Measurements from ENCODE around the gene TPD52L2. TPM values are rescaled to one million over a fixed set of nuclear protein-coding genes. Genes with fewer than 3 reads are reported as not detected.

TPD52L2 gene
- total and polyA plus RNA-seq, 2 donors (not counting 1 experiment from before 2014, with no cell fraction given) = 39.9 to 41.3 TPM

DNA sequence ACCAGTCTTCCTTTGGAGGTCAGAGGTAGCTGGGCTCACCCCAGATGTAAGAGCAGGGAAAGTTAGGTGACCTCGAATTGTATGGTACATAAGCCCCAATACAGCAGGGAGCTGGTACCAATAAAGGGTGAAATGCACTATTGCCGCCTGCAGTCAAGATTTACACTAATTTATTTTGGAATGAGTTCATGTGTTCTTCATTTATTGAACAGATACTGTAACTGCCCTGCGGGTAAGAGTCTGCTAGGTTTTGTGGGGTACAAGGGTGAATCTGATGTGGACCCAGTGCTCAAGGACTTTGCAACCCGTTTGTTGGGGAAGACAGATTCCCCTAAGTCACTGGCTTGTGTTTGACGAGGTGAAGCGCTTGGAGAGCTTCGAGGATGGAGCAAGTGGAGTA is 27.3 kb downstream of the TPD52L2 start:
- H3K4me1 Mint-ChIP-seq = peaks cover 21% of the 10 kb centered on the region
- peaks cover 3 to 32% of the 10 kb centered on the region in 2 experiments for H3K36me3 ChIP-seq (replicated peaks in 1 of 2; ENCODE audit: control extremely low read depth in 1 of 2, control insufficient read depth in 1 of 2, extremely low read depth in 1 of 2, insufficient read depth in 2 of 2, low read length in 1 of 2)
- H3K27ac Mint-ChIP-seq = no peak overlapping the region
- no peaks in the 10 kb centered on the region for H3K9me3 Mint-ChIP-seq (ENCODE audit: insufficient read depth)
- no peak overlapping the region for H3K9ac ChIP-seq (ENCODE audit: low read length)
- H3K4me3 Mint-ChIP-seq = no peak overlapping the region
- H3K79me2 ChIP-seq (ENCODE audit: control insufficient read depth, insufficient read depth, low read length) = peaks cover 22% of the 10 kb centered on the region
- intact Hi-C loops (cut with micrococcal nuclease) = loop anchor here (10.0 kb wide), 1 partner anchor 938 kb away; the partner anchor contains the start of gene SLC17A9
- TF ChIP-seq CTCF (IDR thresholded peaks at IDR 0.05) (no peak), EZH2 (IDR thresholded peaks at IDR 0.05; ENCODE audit: borderline replicate concordance, insufficient read depth, low read depth, low read length, poor library complexity, severe bottlenecking) (no peak)
- no peak for ATAC-seq (ENCODE audit: low read depth)
- H3K27ac ChIP-seq (ENCODE audit: low read length in 2 of 2) = no peak overlapping the region
- no peak overlapping the region for H2AFZ ChIP-seq (ENCODE audit: insufficient read depth, low read depth, low read length, poor library complexity, severe bottlenecking)
- H3K4me3 ChIP-seq (ENCODE audit: control extremely low read depth in 1 of 5, extremely low read depth in 1 of 5, insufficient read depth in 1 of 5, low read depth in 2 of 5, low read length in 4 of 5) = no peak overlapping the region
- no peaks in the 10 kb centered on the region for H3K27me3 Mint-ChIP-seq
- POLR2A ChIA-PET = interaction anchor here (1.6 kb wide), 1 partner anchor 27 kb away, joined by 3 read pairs; the partner anchor contains the start of gene TPD52L2
- CTCF ChIA-PET = no interaction called here
- no peak for DNase-seq
- H4K20me1 ChIP-seq (ENCODE audit: control insufficient read depth, insufficient read depth, low read length, poor library complexity, severe bottlenecking) = peaks cover 30% of the 10 kb centered on the region
- H3K9me3 ChIP-seq (ENCODE audit: control extremely low read depth in 1 of 3, control insufficient read depth in 2 of 3, insufficient read depth in 1 of 3, low read length in 2 of 3) = no peaks in the 10 kb centered on the region
- H3K27me3 ChIP-seq (replicated peaks in 1 of 4; ENCODE audit: control extremely low read depth in 1 of 4, control insufficient read depth in 3 of 4, insufficient read depth in 4 of 4, low read length in 3 of 4) = no peaks in the 10 kb centered on the region
- WGBS (ENCODE audit: insufficient coverage) = 95% methylated on average over 7 of the region's 7 CpGs
- peaks cover 14 to 25% of the 10 kb centered on the region in 2 donors for H3K4me1 ChIP-seq (ENCODE audit: control insufficient read depth in 2 of 2, insufficient read depth in 2 of 2, low read length in 2 of 2)
- no peak overlapping the region for H3K4me2 ChIP-seq (replicated peaks; ENCODE audit: low read depth, low read length, poor library complexity, severe bottlenecking)

DNA sequence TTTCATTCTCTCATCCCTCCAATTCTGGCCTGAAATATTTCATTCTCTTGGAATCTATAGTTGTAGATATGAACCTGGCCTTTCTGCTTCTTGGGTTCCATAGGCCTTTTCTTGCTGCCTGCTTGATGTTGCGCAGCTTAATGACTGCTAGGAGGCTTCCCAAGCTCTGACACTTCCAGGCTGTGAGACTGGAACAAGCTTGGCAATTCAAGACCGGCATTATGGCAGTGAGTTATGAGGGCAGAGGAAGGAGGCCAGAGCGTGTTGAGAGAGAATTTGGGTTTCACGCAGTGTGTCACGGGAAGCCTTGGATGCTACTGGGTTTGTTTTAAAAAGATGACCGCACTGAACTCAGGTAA is 28.9 kb downstream of the TPD52L2 start:
- WGBS (ENCODE audit: insufficient coverage) = 46% methylated on average over 6 of the region's 6 CpGs
- peaks cover 3 to 25% of the 10 kb centered on the region in 2 experiments for H3K36me3 ChIP-seq (replicated peaks in 1 of 2; ENCODE audit: control extremely low read depth in 1 of 2, control insufficient read depth in 1 of 2, extremely low read depth in 1 of 2, insufficient read depth in 2 of 2, low read length in 1 of 2)
- no peaks in the 10 kb centered on the region for H3K27me3 ChIP-seq (replicated peaks in 1 of 4; ENCODE audit: control extremely low read depth in 1 of 4, control insufficient read depth in 3 of 4, insufficient read depth in 4 of 4, low read length in 3 of 4)
- H2AFZ ChIP-seq (ENCODE audit: insufficient read depth, low read depth, low read length, poor library complexity, severe bottlenecking) = peak overlapping the region; percentile 69
- H3K9ac ChIP-seq (ENCODE audit: low read length) = no peak overlapping the region
- peaks cover 31% of the 10 kb centered on the region for H3K79me2 ChIP-seq (ENCODE audit: control insufficient read depth, insufficient read depth, low read length)
- no peaks in the 10 kb centered on the region for H3K9me3 ChIP-seq (ENCODE audit: control extremely low read depth in 1 of 3, control insufficient read depth in 2 of 3, insufficient read depth in 1 of 3, low read length in 2 of 3)
- DNase-seq (no peak), ATAC-seq (ENCODE audit: low read depth) (no peak)
- H3K27ac ChIP-seq (ENCODE audit: low read length in 2 of 2) = no peak overlapping the region
- H3K27me3 Mint-ChIP-seq = no peaks in the 10 kb centered on the region
- ChIA-PET CTCF (no interaction called here), POLR2A (interaction anchor here (2.0 kb wide), 1 partner anchor 86 kb away, joined by 5 read pairs; the partner anchor contains the start of gene SAMD10)
- H3K4me2 ChIP-seq (replicated peaks; ENCODE audit: low read depth, low read length, poor library complexity, severe bottlenecking) = peak overlapping the region; percentile 90
- peaks cover 36% of the 10 kb centered on the region for H4K20me1 ChIP-seq (ENCODE audit: control insufficient read depth, insufficient read depth, low read length, poor library complexity, severe bottlenecking)
- intact Hi-C loops (cut with micrococcal nuclease) = loop anchor here (2.0 to 10.0 kb wide), 2 partner anchors 87 to 939 kb away; partner anchors contain the start of genes PRPF6 and SLC17A9
- no peaks in the 10 kb centered on the region for H3K9me3 Mint-ChIP-seq (ENCODE audit: insufficient read depth)
- TF ChIP-seq EZH2 (IDR thresholded peaks at IDR 0.05; ENCODE audit: borderline replicate concordance, insufficient read depth, low read depth, low read length, poor library complexity, severe bottlenecking) = no peak
- TF ChIP-seq CTCF (IDR thresholded peaks at IDR 0.05) = no peak
- peak overlapping the region; percentile 80 for H3K27ac Mint-ChIP-seq
- H3K4me1 Mint-ChIP-seq = peaks cover 33% of the 10 kb centered on the region
- H3K4me1 ChIP-seq (ENCODE audit: control insufficient read depth in 2 of 2, insufficient read depth in 2 of 2, low read length in 2 of 2) = peaks cover 16 to 33% of the 10 kb centered on the region in 2 donors
- no peak overlapping the region for H3K4me3 ChIP-seq (ENCODE audit: control extremely low read depth in 1 of 5, extremely low read depth in 1 of 5, insufficient read depth in 1 of 5, low read depth in 2 of 5, low read length in 4 of 5)
- peak overlapping the region; percentile 83 for H3K4me3 Mint-ChIP-seq
